Measurements from ENCODE around the gene CLEC4F.

DNA sequence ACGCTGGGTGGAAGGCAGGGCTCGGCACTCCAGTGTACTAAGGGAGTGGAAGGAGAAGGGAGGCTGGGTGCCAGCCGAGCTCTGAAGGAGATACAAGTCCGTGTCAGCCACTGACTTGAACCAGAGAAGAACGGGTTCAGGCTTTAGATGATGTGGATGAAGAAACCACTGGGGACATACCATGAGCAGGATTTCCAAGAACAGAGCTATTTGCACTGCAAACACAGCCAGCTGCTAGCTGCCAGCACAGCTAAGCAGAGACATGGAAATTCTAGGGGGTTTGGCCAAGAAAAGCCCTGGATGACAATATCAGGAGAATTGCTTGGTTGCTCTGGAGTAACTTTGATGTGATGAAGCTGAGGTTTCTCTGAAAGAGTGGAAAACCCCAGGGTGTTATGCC lies 10.0 kb upstream of the CLEC4F start:
- TF ChIP-seq CTCF (IDR thresholded peaks at IDR 0.05) = no peak
- no peak for TF ChIP-seq POLR2A (IDR thresholded peaks at IDR 0.05)

Data from Peyer's patch (tissue), 4 donors.